NOMO-1 treated with DMSO at 0.1 percent for 48 hours (cell line): ENCODE results near the gene SRGAP2C.
"Not testable (repeated sequence)": the region's sequence is repeated elsewhere in the genome, so short reads cannot be mapped to it uniquely, and the experiment has no call there.

Source experiments
- DNase-seq: peaks from one replicate; lab custom pipeline; 2025; ENCODE audit not compliant: unreplicated experiment; lab: John Stamatoyannopoulos, UW

Gene SRGAP2C

DNA sequence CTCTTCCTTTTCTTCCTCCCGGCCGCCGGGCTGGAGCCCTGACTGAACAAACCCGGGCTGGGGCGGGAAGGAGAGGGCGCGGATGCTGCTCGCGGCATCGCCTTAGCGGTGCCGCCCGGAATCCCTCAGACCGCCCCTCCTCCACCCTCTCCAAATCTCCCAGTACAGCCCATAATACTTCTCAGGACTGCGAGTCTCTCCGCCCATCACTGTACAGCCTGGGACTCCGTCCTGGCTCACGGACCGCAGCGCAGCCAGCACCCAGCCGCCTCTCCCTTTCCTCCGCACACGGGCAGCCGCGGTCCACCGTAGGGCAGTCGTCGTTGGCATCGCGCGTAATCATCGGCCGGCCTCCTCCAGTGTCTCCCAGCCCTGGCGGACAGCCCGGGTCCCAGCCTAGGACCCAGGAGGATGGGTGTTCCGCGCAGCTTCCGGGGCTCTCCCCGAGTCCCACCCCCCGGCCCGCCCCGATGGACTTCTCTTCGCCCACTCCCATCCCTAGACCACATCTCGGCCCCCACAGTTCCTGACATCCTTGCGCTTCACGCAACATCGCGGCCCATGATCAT, 449 bp downstream of the SRGAP2C start:
- DNase-seq = not testable (repeated sequence)

DNA sequence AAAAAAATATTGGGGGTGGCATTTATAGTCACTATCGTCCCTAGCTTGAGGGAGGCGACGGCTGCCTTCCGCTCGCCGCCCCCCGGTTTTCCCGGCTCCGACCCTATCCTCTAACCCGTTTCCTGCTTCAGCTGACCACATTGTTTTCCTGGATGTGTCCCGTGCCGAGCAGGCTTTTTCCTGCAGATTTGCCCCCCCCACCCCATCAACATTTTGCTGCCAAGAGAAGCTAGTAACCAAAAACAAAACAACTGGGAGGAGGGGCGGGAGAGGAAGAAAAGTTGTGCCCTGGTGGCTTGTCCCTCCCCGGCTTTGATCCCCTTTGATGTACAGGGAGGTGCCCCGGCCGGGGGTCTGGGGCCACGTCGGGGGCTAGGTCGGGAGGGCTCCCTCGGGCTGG, 1.4 kb downstream of the SRGAP2C start:
- DNase-seq = not testable (repeated sequence)

DNA sequence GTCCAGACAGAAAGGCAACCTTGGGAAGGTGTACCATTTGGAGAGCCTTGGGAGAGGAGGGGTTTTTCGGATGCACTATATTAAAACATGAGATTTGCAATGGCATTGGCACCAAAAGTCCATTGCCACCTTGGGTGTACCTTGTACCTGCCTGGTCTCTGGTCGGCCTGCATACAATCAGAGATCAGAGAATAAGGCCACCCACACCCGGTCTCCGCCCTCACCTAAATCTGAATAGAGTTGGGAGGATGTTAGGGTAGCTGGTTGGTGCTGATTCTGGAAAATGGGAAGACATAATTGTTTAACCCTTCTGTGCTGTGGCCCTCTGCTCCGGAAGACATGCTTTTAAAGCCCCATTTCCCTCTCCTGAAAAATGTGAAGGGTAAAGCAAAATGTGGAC, 3.1 kb downstream of the SRGAP2C start:
- not testable (repeated sequence) for DNase-seq

DNA sequence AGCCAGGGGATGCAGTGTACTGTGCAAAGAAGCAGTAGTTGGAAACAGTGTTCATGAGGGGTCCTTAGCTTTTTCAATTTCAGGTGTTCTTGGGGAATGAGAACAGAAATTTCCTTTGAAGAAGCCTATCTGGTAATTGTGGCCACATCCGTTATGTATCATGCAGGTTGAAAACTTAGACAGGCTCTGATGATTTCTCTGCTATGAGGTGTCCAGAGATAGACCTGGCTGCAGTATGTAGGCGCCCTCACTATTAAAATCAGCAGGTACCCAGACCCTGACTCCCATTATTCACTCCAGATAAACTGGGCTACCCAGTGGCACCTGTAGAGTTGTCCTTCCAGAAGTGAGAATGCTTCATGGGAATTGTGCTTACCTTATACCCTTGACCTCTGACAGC, 7.7 kb downstream of the SRGAP2C start:
- not testable (repeated sequence) for DNase-seq

DNA sequence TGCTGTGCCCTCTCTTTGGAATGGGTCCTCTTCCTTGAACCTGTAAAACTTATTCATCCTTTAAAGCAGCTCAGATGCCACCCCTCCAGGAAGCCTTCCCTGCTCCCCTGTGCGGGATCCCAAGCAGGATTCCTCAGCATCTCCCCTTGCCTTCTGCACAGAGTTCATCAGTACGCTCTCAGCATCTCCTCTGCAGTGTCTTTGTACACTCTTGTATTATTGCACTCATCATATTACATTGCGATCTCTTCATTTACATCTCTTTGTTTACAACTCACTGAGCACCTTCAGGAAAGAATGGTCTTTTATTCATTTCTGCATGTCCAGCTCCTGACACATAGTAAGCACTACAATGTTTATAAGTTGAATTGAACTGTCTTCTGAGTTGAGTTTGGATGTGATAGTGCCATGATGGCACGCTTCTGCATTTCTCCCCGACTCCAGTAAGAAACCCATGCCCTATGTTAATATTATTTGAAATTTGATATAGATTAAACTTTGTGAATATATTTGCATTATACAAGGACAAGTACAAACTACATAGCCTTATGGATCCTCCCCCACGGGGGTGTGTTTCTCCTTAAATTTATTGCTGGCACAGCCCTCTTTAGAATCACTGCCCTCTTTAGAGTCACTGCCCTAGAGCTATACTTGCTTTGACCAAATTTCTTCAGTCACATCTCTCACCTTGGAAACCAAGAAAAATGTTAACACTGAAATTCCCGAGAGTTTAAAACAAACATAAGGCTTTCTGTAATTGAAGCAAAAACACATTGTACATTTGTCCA, 12.5 kb downstream of the SRGAP2C start:
- not testable (repeated sequence) for DNase-seq

DNA sequence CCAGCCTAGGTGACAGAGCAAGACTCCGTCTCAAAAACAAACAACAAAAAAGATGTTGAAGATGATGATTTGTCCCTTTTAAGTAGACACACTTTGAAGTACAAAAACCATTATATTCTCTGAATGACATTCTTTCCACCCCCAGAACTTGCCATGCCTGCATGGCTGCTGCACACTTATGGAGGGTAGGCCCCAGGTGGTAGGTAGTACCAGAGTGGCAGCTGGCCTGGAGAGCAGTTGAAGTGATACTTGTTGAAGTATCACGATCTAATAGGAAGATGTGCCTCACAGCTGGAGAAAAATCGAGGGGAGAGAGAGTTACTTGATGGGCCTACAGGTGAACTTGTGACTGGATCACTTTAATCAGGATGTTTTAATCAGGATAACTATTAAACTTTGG, 15.0 kb downstream of the SRGAP2C start:
- not testable (repeated sequence) for DNase-seq

DNA sequence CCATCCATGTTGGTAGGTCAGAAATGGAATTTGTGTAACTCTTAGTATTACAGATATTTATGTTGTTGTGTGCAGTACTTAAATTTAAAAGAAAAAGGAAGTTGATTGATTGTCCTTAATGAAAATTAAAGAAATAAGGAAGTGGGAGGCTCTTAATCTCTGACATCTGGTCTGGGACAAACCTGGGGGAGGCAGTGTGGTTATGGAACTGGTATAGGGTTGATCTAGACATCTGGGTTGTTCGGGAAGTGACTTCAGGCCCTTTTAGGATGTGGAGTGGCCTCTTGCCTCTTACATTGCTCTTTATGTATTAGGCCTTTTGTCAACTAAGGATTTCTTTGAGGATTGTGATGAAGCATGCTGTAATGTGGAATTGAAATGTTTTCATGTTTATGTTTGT, 15.5 kb downstream of the SRGAP2C start:
- not testable (repeated sequence) for DNase-seq

DNA sequence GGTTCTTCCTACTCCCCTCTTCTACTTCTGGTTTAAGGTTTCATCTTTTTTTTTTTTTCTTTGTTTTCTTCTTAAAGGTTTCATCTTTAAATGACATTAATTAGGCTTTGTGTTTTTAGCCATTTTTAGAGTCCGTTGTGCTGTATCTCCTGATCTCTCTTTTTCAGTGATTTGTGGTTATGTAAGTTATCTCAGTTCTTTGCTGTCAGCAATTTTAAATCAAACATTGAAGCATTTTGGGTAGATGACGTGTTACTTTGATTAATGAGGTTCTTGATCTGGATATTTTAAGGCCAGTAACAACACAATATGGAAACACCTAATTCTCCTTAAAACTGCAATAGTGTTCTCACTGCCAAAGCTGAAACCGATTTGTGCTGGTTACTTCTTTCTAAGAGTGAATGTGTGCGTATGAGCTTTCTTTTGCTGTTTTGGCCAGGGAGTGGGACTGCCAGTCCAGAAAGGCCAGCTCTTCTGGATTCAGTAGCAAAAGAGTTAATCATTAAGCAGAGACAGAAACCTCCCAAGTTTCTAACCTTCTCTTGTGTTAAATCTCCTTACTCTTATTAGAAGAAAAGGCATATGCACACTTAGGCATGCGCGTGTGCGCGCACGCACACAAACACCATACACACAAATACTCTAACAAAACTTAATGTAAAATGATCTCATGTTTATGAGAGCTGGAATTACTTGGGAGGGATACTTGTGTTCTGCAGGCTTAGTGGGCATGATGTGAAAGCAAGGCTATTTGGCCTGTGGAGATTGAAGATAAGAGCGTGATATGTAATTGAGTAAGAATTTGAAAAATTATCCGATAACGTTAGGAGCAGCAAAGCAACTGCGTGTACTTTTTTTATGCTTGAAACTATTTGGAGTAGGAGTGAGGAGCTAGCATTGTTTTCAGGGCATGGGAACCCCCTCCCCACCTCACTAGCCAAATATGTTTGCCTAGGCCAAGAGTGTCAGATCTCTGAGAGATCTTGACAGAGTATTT, 16.5 kb downstream of the SRGAP2C start:
- DNase-seq = not testable (repeated sequence)

DNA sequence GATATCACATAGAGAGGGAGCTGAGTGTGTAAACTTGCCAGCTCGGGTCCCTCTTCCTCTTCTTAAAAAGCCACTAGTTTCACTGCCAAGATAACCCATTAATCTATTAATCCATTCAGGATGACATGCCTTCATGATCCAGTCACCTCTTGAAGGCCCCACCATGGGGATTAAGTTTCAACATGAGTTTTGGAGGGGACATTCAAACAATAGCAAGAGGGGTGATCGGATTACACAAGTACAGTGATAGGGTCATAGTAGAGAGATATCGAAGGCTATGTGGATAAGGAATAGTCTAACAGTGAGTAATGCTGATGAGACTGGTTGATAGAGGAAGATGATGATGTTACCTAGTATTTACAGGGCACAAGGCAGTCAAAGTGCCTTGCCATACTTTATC, 18.2 kb downstream of the SRGAP2C start:
- DNase-seq = not testable (repeated sequence)

DNA sequence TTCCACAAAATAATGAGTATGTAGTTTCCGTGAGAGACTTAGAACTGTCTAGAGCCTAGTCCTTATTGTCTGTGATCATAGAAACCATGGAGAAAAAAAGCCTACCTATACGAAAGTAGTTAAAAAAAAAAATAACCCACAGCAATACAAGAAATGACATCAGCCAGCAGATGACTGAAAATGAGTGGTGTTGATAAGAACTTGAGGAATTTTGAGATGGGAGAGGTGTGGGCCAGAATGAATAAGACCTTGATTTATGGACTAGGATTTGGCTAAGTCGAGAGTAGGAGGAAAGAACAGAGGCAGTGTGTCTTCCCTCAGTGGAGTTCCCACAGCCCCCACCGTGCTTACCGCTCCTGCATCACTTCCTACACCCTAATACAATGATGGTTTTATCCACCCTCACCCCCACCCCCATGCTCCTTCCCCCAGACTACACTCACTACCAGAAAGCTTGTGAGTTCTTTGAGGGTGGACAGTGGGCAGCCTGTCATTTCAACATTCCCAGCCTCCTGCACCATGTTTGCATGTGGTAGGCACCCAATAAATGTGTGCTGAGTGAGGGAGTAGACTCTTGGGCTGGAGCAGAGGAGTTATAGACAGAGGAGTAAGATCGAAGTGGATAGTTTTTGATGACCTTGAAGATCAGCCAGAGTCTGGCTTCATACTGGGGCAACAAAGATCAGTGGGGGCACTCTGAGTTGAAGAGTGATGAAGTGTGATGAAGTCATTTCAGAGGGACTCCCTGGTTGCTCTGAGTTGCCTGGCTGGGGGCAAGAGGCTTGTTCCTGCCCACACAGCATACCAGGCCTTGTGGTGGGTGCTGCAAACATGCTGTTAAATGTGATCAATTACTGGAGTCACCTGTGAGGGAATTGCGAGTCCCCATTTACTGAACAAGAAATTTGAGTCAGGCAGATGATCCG, 21.3 kb downstream of the SRGAP2C start:
- not testable (repeated sequence) for DNase-seq

DNA sequence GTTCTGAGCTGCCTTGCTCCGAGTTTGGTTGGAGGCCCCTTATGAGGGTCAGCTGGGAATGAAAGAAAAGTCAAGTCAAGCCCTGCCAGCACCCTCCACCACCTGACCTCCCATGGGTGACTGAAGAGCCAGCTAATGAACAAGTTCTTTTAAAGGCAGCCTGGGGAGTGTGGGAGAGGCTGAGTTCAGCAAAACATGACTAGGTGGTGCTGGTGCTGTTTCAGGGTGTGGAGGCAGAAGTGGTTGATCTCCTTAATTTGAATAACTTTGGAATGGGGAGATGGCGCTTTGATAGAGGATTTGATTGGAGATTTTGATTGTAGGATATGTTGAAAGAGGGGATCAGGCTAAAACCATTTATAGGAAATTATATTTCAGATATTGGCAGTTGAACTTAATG, 22.6 kb downstream of the SRGAP2C start:
- not testable (repeated sequence) for DNase-seq

DNA sequence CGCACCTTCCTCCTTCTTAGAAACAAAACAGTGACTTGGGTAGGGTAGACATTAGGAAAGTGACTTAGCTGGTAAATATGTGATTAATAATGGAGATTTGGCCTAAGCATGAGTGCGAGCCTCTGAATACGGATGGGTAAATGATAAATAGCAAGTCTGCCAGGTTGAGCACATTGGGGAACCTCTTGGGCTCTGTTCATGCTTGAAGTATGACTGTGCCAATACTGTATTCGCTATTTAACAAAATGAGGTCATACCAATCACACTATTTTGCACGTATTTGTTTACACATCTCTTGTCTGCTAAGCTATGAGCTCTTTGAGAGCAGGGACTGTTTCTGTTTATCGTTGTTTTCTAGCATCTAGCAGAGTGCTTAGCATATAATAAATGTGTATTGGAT, 23.6 kb downstream of the SRGAP2C start:
- DNase-seq = not testable (repeated sequence)

DNA sequence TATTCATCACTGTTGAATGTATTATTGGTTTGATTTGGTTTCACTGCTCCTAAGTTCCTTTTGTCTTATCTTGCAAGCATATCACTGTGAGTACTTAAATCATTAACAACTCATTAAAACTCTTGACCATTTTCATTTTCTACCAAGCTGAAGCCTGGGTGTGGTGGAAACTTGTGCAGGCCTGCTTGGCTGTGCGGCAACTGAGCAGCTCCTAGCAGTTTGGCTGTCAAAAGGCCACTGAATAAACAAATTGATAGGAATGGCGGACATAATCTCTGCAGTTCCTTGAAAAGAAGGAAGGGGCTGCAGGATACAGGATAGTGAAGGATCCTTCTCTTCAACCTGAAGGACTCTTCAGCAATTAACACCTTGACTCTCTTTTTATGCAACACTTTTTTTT, 26.0 kb downstream of the SRGAP2C start:
- DNase-seq = not testable (repeated sequence)

DNA sequence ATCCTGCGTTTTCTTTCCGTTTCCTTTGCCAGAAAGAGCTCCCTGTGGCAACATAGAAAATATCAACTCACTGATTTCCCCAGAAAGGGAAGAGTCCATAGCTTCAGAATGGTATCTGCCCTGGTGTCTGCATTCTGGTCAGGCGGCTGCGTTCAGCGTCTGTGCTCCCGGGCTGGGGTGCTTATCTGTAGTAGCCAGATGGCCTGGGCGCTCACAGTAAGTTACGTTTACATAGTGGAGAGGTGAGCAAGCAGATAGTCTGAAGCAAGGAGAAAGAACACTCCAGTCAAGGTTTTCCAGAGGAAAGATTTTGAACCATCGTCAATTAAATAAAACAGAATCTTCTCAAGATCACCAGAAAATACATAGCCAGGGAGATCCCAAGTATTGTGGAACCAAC, 28.7 kb downstream of the SRGAP2C start:
- not testable (repeated sequence) for DNase-seq

DNA sequence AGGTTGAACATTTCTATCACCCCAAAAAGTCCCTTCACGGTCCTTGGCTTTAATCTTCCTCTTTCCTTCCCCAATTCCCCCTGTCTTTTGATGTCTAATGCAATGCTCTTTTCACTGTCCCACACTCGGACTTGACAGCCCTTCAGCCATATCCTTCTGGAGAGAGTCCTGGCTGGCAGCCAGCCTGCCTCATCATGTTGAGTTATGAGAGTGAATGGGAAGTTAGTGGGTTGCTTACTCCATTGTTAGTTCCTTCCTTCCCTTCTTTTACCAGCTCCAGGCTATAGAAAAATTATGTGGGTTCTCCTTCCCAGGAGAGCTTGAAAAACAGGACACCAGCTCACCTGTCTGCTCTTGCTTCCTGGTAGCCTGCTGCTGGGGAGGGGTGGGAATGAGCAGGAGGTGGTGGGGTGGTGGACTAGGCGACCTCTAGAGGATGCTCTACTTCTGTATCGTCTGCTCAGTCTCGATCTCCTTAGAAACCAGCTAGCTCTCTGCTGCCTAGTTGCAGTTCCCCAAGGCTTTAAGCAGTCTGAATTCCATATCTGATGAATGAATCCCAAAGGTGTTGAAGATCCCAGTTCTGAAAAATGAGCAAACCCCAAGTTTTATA, 29.9 kb downstream of the SRGAP2C start:
- not testable (repeated sequence) for DNase-seq

DNA sequence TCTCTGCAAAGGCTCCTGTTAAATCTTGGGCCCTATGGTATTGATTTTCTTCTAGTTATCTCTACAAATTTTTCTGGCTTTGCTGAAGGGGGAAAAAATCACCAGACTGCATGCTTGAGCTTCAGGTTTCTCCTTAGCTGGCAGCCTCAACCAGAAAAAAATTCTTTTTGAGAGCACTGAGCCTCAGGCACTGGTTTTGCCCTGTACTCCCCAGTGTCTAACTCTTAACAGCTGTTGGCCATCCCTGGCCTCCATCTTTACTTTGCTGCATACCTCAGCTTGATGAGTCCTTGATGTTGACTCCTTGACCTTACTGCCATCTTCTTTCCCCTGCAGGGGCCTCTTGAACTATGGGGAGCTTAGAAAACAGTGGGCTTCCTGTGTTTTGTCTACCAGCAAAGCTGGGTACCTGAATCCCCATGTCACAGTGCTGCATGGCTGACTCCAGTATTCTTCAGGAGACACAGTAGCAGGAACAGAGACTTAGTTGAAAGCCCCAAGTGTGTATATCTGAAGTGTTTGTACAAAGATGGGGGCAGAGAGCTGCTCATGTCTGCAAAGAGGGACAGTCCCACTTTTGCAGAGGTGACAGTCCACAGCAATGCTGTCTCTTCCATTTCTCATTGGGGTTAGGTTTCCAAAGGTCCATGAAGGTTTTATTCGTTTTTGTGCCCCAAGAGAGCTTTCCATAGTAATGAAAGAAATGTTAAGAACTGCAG, 31.1 kb downstream of the SRGAP2C start:
- not testable (repeated sequence) for DNase-seq

DNA sequence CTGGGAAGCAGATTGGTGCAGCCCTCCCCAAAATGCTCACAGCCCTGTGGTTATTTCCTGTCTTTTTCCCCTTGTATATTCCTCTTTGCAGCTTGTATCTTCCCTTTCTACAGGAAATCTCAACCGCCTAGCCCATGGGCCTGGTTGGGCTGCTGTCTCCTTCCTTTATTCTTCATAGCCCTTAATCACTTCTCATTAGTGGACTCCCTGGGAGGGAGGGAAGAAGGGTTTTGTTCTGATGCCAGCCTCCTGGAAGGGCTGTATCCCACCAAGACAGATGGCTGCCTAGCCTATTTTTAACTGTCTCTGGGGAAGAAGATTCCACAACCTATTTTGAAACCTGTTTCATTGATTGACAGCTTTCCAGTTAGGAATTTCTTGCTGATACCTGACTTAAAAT, 31.9 kb downstream of the SRGAP2C start:
- not testable (repeated sequence) for DNase-seq

DNA sequence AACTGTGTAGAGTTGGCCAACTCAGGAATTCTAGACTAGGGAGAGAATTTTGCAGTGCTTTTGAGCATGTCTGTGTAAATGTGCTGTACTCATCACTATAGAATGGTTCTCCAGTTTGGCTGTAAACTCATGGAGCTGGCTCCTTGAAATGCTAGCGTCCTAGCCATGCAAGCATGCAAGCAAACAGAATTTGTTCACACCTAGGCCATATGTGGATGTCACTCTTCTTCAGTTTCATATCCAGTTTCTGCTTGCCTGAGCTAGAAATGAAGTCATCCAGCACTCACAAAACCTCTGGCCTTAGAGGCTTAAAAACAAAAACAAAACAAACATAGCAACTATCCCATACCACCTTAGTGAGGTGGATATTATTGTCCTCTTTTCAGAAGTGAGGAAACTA, 37.0 kb downstream of the SRGAP2C start:
- DNase-seq = peak; percentile 29

DNA sequence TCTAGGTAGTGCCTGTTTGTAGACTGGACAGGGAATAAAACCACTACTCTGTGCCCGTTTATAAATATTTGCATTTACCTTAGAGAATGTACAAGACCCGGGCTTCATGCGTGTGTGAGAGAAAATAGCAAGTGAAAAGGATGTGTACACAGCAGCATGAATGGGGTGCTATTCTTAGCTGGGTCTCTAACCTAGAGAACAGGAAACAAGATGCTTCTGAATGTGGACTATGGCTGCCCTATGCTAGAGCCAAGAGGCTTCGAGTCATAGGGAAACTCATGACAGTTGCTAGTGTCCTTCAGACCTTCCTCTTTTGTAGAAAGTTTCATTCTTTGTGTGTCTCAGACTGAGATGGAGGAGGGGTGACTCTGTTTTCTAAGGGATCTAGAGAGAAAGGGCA, 39.9 kb downstream of the SRGAP2C start:
- not testable (repeated sequence) for DNase-seq
